GM12878 (cell line): ENCODE data around the gene SLC35A2. TPM values are rescaled to one million over a fixed set of nuclear protein-coding genes. Genes with fewer than 3 reads are reported as not detected.

ENCODE experiments used
- CBX3 ChIP-seq: fragments of 200-600 bp; sonication (generic); IDR thresholded peaks from 2 replicates; pipeline ENCODE4 v1.6.1; 2016; ENCODE audit warnings: low read depth, borderline replicate concordance
- EED ChIP-seq: sonication (generic); IDR thresholded peaks from 2 replicates; pipeline ENCODE4 v1.6.1; 2016; ENCODE audit warnings: antibody characterized with exemption, low read depth
- MEF2B ChIP-seq: fragments of 450-650 bp; IDR thresholded peaks from 2 replicates; pipeline ENCODE4 v1.6.1; 2018; ENCODE audit warnings: mild to moderate bottlenecking, moderate library complexity; ENCODE audit not compliant: partially characterized antibody, poor library complexity, severe bottlenecking
- NR2C1 ChIP-seq: fragments of 450-650 bp; IDR thresholded peaks from 2 replicates; pipeline ENCODE4 v1.6.1; 2017; ENCODE audit warnings: antibody characterized with exemption, mild to moderate bottlenecking, moderate library complexity
- PAX5 ChIP-seq: IDR thresholded peaks from 2 replicates; pipeline ENCODE4 v1.6.1; 2011; ENCODE audit warnings: low read depth, low read length, borderline replicate concordance
- POU2F2 ChIP-seq: IDR thresholded peaks from 3 replicates; pipeline ENCODE4 v1.6.1; 2011; ENCODE audit warnings: low read depth, mild to moderate bottlenecking, low read length, borderline replicate concordance
- SMAD1 ChIP-seq: fragments of 450-650 bp; IDR thresholded peaks from 2 replicates; pipeline ENCODE4 v1.6.1; 2018; ENCODE audit warnings: mild to moderate bottlenecking, low read depth; ENCODE audit not compliant: partially characterized antibody
- TAF1 ChIP-seq: IDR thresholded peaks from 2 replicates; pipeline ENCODE4 v1.6.1; 2011; ENCODE audit warnings: mild to moderate bottlenecking, low read depth, low read length, borderline replicate concordance
- TCF3 ChIP-seq: IDR thresholded peaks from 2 replicates; pipeline ENCODE4 v1.6.1; 2012; ENCODE audit warnings: low read depth, mild to moderate bottlenecking, low read length, borderline replicate concordance; ENCODE audit not compliant: insufficient read depth
- polyA plus RNA-seq, 11 experiments: library from polyadenylated mRNA; depleted of rRNA in 4 of 11; unstranded in 6 of 11; stranded (reverse) in 5 of 11; fragments of >200 nt; fragmentation: Nextera tagmentation in 4 of 11; fragmentation: Illumina TruSeq in 1 of 11; extraction: Ambion mirVana in 4 of 11; extraction: Trizol in 1 of 11; gene quantifications; 1 replicate in 1 of 11; 2 replicates in 10 of 11; pipeline versions ENCODE4 v1.2.1 to v1.2.3, GENCODE V29; 2011 to 2016; ENCODE audit warnings: inconsistent platforms in 2 of 11, missing spikeins in 2 of 11, low read depth in 1 of 11
- total RNA-seq, 4 experiments: library from RNA; depleted of rRNA in 3 of 4; stranded (reverse); fragments of >200 nt in 3 of 4; fragmentation: Illumina TruSeq in 1 of 4; extraction: Trizol in 1 of 4; gene quantifications; 2 replicates each; pipeline versions ENCODE4 v1.2.1 to v1.2.3, GENCODE V29; 2013 to 2021
- TF ChIP-seq, protein P1 (sequence below): IDR thresholded peaks from 2 replicates; pipeline ENCODE4 v1.6.1; 2012; ENCODE audit warnings: improper control_type of control experiment, low read depth, low read length; ENCODE audit not compliant: insufficient replicate concordance
- TF ChIP-seq, protein P2 (sequence below): IDR thresholded peaks from 2 replicates; pipeline ENCODE4 v1.6.1; 2012; ENCODE audit warnings: low read depth, low read length, improper control_type of control experiment
- TF ChIP-seq, protein P3 (sequence below): fragments of 450-650 bp; IDR thresholded peaks from 2 replicates; pipeline ENCODE4 v1.6.1; 2017; ENCODE audit warnings: mild to moderate bottlenecking
- TF ChIP-seq, protein P4 (sequence below): IDR thresholded peaks from 2 replicates; pipeline ENCODE4 v1.6.1; 2011; ENCODE audit warnings: mild to moderate bottlenecking, low read depth, low read length, moderate library complexity; ENCODE audit not compliant: insufficient replicate concordance
- TF ChIP-seq, protein P5 (sequence below): fragments of 450-650 bp; IDR thresholded peaks from 2 replicates; pipeline ENCODE4 v1.6.1; 2017; ENCODE audit warnings: mild to moderate bottlenecking, moderate library complexity

Gene SLC35A2
- total and polyA plus RNA-seq, 10 of the 15 experiments (the other 5 are each of a cell fraction or from before 2014, with no cell fraction given) = 2.1 to 27.4 (median 14.9) TPM

DNA sequence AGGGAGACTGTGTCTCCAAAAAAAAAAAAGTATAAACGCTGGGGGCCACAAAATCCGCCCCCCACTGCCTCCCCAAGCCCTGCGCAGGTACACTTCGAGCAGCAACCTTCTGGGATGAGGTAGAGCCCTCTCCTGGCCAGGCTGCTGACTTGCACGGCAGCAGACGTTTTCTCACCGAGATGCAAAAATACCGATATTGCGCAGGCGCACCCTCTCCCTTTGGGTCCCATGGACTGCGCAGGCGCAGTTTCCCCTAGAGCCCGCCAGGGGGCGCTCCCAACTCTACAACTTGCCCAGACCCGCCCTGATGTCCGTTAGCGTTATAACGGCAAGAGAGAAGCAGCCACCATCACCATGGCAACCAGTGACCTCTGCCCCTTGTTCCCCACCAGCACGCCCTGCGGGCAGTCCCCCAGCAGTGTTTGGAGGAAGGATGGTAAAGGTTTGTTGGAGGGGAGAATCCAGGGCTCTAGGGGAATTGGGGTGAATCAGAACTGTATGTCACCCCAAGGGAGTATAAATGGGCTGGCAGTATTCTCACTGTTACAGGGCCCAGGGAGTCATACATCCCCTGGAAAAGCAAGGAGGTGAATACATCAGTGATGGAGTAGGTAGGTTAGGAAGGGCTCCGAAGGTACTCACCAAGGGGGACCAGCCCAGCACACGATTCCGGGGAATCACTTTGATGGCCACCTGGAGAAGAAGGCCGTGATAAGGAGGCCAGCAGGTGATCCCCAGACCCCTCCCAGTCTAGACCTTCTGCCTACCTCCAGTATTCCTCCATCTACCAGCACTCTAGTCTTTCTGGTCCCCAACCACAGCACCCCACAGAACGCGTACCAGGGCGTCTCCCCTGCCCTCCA, 5.9 kb upstream of the SLC35A2 start (continued):
- TF ChIP-seq, protein P1, sequence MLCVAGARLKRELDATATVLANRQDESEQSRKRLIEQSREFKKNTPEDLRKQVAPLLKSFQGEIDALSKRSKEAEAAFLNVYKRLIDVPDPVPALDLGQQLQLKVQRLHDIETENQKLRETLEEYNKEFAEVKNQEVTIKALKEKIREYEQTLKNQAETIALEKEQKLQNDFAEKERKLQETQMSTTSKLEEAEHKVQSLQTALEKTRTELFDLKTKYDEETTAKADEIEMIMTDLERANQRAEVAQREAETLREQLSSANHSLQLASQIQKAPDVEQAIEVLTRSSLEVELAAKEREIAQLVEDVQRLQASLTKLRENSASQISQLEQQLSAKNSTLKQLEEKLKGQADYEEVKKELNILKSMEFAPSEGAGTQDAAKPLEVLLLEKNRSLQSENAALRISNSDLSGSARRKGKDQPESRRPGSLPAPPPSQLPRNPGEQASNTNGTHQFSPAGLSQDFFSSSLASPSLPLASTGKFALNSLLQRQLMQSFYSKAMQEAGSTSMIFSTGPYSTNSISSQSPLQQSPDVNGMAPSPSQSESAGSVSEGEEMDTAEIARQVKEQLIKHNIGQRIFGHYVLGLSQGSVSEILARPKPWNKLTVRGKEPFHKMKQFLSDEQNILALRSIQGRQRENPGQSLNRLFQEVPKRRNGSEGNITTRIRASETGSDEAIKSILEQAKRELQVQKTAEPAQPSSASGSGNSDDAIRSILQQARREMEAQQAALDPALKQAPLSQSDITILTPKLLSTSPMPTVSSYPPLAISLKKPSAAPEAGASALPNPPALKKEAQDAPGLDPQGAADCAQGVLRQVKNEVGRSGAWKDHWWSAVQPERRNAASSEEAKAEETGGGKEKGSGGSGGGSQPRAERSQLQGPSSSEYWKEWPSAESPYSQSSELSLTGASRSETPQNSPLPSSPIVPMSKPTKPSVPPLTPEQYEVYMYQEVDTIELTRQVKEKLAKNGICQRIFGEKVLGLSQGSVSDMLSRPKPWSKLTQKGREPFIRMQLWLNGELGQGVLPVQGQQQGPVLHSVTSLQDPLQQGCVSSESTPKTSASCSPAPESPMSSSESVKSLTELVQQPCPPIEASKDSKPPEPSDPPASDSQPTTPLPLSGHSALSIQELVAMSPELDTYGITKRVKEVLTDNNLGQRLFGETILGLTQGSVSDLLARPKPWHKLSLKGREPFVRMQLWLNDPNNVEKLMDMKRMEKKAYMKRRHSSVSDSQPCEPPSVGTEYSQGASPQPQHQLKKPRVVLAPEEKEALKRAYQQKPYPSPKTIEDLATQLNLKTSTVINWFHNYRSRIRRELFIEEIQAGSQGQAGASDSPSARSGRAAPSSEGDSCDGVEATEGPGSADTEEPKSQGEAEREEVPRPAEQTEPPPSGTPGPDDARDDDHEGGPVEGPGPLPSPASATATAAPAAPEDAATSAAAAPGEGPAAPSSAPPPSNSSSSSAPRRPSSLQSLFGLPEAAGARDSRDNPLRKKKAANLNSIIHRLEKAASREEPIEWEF = peak; percentile 26
- TF ChIP-seq POU2F2 (peak; percentile 28; the same call in 2 of the 3 replicates), CBX3 (no peak), EED (no peak), TAF1 (0 out of 2 replicates have a peak, but pooled peaks have one; percentile 38), PAX5 (0 out of 2 replicates have a peak, but pooled peaks have one; percentile 11), MEF2B (peak; percentile 73), SMAD1 (peak; percentile 78), TCF3 (0 out of 2 replicates have a peak, but pooled peaks have one; percentile 0), NR2C1 (peak; percentile 92)
- TF ChIP-seq, protein P2, sequence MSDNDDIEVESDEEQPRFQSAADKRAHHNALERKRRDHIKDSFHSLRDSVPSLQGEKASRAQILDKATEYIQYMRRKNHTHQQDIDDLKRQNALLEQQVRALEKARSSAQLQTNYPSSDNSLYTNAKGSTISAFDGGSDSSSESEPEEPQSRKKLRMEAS = 0 out of 2 replicates have a peak, but pooled peaks have one; percentile 40
- TF ChIP-seq, protein P3, sequence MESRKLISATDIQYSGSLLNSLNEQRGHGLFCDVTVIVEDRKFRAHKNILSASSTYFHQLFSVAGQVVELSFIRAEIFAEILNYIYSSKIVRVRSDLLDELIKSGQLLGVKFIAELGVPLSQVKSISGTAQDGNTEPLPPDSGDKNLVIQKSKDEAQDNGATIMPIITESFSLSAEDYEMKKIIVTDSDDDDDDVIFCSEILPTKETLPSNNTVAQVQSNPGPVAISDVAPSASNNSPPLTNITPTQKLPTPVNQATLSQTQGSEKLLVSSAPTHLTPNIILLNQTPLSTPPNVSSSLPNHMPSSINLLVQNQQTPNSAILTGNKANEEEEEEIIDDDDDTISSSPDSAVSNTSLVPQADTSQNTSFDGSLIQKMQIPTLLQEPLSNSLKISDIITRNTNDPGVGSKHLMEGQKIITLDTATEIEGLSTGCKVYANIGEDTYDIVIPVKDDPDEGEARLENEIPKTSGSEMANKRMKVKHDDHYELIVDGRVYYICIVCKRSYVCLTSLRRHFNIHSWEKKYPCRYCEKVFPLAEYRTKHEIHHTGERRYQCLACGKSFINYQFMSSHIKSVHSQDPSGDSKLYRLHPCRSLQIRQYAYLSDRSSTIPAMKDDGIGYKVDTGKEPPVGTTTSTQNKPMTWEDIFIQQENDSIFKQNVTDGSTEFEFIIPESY = no peak
- TF ChIP-seq, protein P4, sequence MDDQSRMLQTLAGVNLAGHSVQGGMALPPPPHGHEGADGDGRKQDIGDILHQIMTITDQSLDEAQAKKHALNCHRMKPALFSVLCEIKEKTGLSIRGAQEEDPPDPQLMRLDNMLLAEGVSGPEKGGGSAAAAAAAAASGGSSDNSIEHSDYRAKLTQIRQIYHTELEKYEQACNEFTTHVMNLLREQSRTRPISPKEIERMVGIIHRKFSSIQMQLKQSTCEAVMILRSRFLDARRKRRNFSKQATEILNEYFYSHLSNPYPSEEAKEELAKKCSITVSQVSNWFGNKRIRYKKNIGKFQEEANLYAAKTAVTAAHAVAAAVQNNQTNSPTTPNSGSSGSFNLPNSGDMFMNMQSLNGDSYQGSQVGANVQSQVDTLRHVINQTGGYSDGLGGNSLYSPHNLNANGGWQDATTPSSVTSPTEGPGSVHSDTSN = peak; percentile 37
- TF ChIP-seq, protein P5, sequence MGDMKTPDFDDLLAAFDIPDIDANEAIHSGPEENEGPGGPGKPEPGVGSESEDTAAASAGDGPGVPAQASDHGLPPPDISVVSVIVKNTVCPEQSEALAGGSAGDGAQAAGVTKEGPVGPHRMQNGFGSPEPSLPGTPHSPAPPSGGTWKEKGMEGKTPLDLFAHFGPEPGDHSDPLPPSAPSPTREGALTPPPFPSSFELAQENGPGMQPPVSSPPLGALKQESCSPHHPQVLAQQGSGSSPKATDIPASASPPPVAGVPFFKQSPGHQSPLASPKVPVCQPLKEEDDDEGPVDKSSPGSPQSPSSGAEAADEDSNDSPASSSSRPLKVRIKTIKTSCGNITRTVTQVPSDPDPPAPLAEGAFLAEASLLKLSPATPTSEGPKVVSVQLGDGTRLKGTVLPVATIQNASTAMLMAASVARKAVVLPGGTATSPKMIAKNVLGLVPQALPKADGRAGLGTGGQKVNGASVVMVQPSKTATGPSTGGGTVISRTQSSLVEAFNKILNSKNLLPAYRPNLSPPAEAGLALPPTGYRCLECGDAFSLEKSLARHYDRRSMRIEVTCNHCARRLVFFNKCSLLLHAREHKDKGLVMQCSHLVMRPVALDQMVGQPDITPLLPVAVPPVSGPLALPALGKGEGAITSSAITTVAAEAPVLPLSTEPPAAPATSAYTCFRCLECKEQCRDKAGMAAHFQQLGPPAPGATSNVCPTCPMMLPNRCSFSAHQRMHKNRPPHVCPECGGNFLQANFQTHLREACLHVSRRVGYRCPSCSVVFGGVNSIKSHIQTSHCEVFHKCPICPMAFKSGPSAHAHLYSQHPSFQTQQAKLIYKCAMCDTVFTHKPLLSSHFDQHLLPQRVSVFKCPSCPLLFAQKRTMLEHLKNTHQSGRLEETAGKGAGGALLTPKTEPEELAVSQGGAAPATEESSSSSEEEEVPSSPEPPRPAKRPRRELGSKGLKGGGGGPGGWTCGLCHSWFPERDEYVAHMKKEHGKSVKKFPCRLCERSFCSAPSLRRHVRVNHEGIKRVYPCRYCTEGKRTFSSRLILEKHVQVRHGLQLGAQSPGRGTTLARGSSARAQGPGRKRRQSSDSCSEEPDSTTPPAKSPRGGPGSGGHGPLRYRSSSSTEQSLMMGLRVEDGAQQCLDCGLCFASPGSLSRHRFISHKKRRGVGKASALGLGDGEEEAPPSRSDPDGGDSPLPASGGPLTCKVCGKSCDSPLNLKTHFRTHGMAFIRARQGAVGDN = peak; percentile 73; the same call in 1 of the 2 replicates
